Mesenchymal stem cell (in vitro differentiated cells and primary cell): ENCODE results near the gene LITAF.

ENCODE experiments used
- DNase-seq: peaks from one replicate; pipeline ENCODE4 v3.0.0-alpha.2; 2013
- H2AFZ ChIP-seq: one replicate; pipeline ENCODE4 v1.6.1; 2013; ENCODE audit warnings: low read depth, mild to moderate bottlenecking, control low read depth, inconsistent platforms, low read length, moderate library complexity
- H2AK5ac ChIP-seq: 2 replicates; pipeline ENCODE4 v1.6.1; 2013; ENCODE audit warnings: low read length, moderate library complexity, mild to moderate bottlenecking, inconsistent platforms; ENCODE audit not compliant: severe bottlenecking
- H2BK120ac ChIP-seq: one replicate; pipeline ENCODE4 v1.6.1; 2013; ENCODE audit warnings: low read depth, mild to moderate bottlenecking, inconsistent platforms, low read length, moderate library complexity
- H2BK12ac ChIP-seq, 2 experiments: one replicate each; pipeline ENCODE4 v1.6.1; 2013; ENCODE audit warnings: inconsistent platforms in 2 of 2, low read length in 2 of 2, mild to moderate bottlenecking in 2 of 2, moderate library complexity in 2 of 2, control low read depth in 1 of 2
- H2BK15ac ChIP-seq: one replicate; pipeline ENCODE4 v1.6.1; 2013; ENCODE audit warnings: mild to moderate bottlenecking, low read depth, inconsistent platforms; ENCODE audit not compliant: poor library complexity, severe bottlenecking
- H2BK5ac ChIP-seq: 2 replicates; pipeline ENCODE4 v1.6.1; 2013; ENCODE audit warnings: low read depth, mild to moderate bottlenecking, low read length, control low read depth, inconsistent platforms; ENCODE audit not compliant: poor library complexity, severe bottlenecking
- H3K14ac ChIP-seq, 2 experiments: one replicate each; pipeline ENCODE4 v1.6.1; 2013; ENCODE audit warnings: inconsistent platforms in 2 of 2, low read length in 2 of 2, control low read depth in 1 of 2, mild to moderate bottlenecking in 1 of 2, moderate library complexity in 1 of 2
- H3K18ac ChIP-seq, 2 experiments: one replicate each; pipeline ENCODE4 v1.6.1; 2013; ENCODE audit warnings: inconsistent platforms in 2 of 2, low read length in 2 of 2, control low read depth in 1 of 2, low read depth in 1 of 2, mild to moderate bottlenecking in 1 of 2
- H3K23ac ChIP-seq, 2 experiments: one replicate each; pipeline ENCODE4 v1.6.1; 2013; ENCODE audit warnings: inconsistent platforms in 2 of 2, low read length in 2 of 2, mild to moderate bottlenecking in 2 of 2, moderate library complexity in 2 of 2, control low read depth in 1 of 2
- H3K27ac ChIP-seq: 2 replicates; pipeline ENCODE4 v1.5.1; 2013; ENCODE audit warnings: mild to moderate bottlenecking, moderate library complexity, low read length, control low read depth, inconsistent platforms; ENCODE audit not compliant: poor library complexity, severe bottlenecking
- H3K27me3 ChIP-seq, 2 experiments: 2 replicates each; pipeline versions ENCODE4 v1.6.1 to v1.7.0; 2013; ENCODE audit warnings: low read length in 2 of 2, mild to moderate bottlenecking in 2 of 2, moderate library complexity in 2 of 2, control low read depth in 1 of 2, inconsistent platforms in 1 of 2; ENCODE audit not compliant: control insufficient read depth in 1 of 2, insufficient read depth in 1 of 2
- H3K36me3 ChIP-seq, 2 experiments: 2 replicates each; pipeline versions ENCODE4 v1.6.1 to v1.7.0; 2013; ENCODE audit warnings: low read length in 2 of 2, control low read depth in 1 of 2, inconsistent platforms in 1 of 2, low read depth in 1 of 2, mild to moderate bottlenecking in 1 of 2; ENCODE audit not compliant: insufficient read depth in 2 of 2, control insufficient read depth in 1 of 2
- H3K4ac ChIP-seq, 2 experiments: one replicate each; pipeline ENCODE4 v1.6.1; 2013; ENCODE audit warnings: inconsistent platforms in 2 of 2, low read length in 2 of 2, mild to moderate bottlenecking in 2 of 2, moderate library complexity in 2 of 2, control low read depth in 1 of 2, low read depth in 1 of 2
- H3K4me1 ChIP-seq: 2 replicates; pipeline ENCODE4 v1.6.1; 2013; ENCODE audit warnings: low read depth, low read length, control low read depth; ENCODE audit not compliant: control insufficient read depth, insufficient read depth
- H3K4me2 ChIP-seq: 2 replicates; pipeline ENCODE4 v1.6.1; 2013; ENCODE audit warnings: low read length, mild to moderate bottlenecking, inconsistent platforms; ENCODE audit not compliant: poor library complexity, severe bottlenecking
- H3K4me3 ChIP-seq, 2 experiments: 2 replicates each; pipeline versions ENCODE4 v1.5.1 to v1.7.0; 2013; ENCODE audit warnings: low read length in 2 of 2, mild to moderate bottlenecking in 2 of 2, control low read depth in 1 of 2, low read depth in 1 of 2; ENCODE audit not compliant: insufficient read depth in 1 of 2
- H3K79me1 ChIP-seq: replicated peaks from 2 replicates; pipeline ENCODE4 v1.6.1; 2013; ENCODE audit warnings: mild to moderate bottlenecking, control low read depth, low read length, inconsistent platforms; ENCODE audit not compliant: poor library complexity, severe bottlenecking
- H3K9ac ChIP-seq: 2 replicates; pipeline ENCODE4 v1.7.0; 2013; ENCODE audit warnings: mild to moderate bottlenecking, low read length, moderate library complexity
- H3K9me3 ChIP-seq: 2 replicates; pipeline ENCODE4 v1.7.0; 2013; ENCODE audit warnings: mild to moderate bottlenecking, low read length; ENCODE audit not compliant: control insufficient read depth
- H4K8ac ChIP-seq: one replicate; pipeline ENCODE4 v1.6.1; 2013; ENCODE audit warnings: inconsistent platforms, mild to moderate bottlenecking, low read length, moderate library complexity
- H4K91ac ChIP-seq: one replicate; pipeline ENCODE4 v1.6.1; 2013; ENCODE audit warnings: mild to moderate bottlenecking, low read length, inconsistent platforms
- WGBS: methylation state at CpG from one replicate; pipeline ENCODE4 v1.1.7; 2013; ENCODE audit warnings: mixed read lengths; 5-methylcytosine and 5-hydroxymethylcytosine counted together

LITAF gene

DNA sequence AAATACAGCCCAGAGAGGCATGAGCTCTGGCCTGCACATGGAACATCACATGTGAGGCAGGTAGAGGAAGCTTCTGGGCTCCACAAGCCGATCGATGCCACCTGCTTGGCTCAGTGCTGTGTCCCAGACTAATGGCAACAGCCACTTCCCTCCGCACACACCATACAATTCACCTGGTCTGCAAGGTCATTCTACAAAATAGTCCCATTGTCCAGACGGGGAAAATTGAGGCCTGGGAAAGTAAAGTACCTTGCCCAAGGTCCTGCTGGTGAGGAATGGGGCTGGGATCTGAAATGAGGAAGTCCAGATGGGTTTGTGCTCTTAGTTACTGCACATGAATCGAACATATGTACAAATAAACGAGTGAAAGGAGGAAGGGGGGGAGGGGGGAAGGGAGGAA lies 88.0 kb downstream of the LITAF start:
- Histone ChIP-seq H4K91ac (peak overlapping the region; percentile 44), H2BK120ac (no peak overlapping the region), H3K4ac (peak overlapping the region; percentile 19 to 35), H2BK5ac (no peak overlapping the region), H3K4me3 (no peak overlapping the region), H2BK15ac (no peak overlapping the region), H2AFZ (no peak overlapping the region), H3K18ac (peak overlapping the region; percentile 64 to 86), H3K14ac (no peak overlapping the region), H2BK12ac (peak overlapping the region; percentile 75 to 76), H3K9ac (no peak overlapping the region), H3K79me1 (no peaks in the 10 kb centered on the region), H3K27ac (no peak overlapping the region), H4K8ac (peak overlapping the region; percentile 59), H3K9me3 (no peaks in the 10 kb centered on the region), H3K36me3 (no peaks in the 10 kb centered on the region), H2AK5ac (no peak overlapping the region), H3K27me3 (peaks cover 0 to 3% of the 10 kb centered on the region in 2 experiments), H3K23ac (no peak overlapping the region), H3K4me1 (peaks cover 17% of the 10 kb centered on the region), H3K4me2 (no peak overlapping the region)
- DNase-seq = no peak
- WGBS = 94% methylated on average over 4 of the region's 6 CpGs

DNA sequence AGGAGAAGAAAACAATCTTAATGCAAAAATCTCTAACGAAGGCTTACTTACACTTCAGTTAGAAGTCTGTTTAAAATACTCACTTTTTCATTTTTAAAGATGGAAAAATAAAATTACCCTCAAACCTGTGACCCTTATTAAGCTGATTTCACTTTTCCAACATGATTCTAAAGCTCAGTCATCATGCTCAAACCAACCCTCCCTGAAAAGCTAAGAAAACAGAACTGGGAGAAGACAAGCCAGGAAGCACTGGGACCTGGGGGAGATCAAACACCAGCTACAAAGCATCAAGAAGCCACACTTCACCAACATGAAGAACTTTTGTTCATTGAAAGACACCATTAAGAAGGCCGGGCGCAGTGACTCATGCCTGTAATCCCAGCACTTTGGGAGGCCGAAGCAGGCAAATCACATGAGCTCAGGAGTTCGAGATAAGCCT lies 88.8 kb downstream of the LITAF start:
- Histone ChIP-seq H2BK120ac (no peak overlapping the region), H3K79me1 (no peaks in the 10 kb centered on the region), H3K27me3 (no peaks in the 10 kb centered on the region), H2BK5ac (peak overlapping the region; percentile 54), H3K4me2 (no peak overlapping the region), H3K18ac (peak overlapping the region in 1 of 2 experiments; percentile 37), H2BK15ac (no peak overlapping the region), H3K4me1 (peaks cover 17% of the 10 kb centered on the region), H3K14ac (no peak overlapping the region), H2BK12ac (no peak overlapping the region), H2AFZ (no peak overlapping the region), H3K27ac (peak overlapping the region; percentile 84), H4K91ac (no peak overlapping the region), H3K9ac (peak overlapping the region; percentile 51), H3K23ac (no peak overlapping the region), H2AK5ac (peak overlapping the region; percentile 21), H3K36me3 (no peaks in the 10 kb centered on the region), H3K4me3 (no peak overlapping the region), H4K8ac (peak overlapping the region; percentile 12), H3K9me3 (no peaks in the 10 kb centered on the region), H3K4ac (no peak overlapping the region)
- 24% methylated on average over 4 of the region's 5 CpGs for WGBS
- DNase-seq = peak; percentile 87
